Naive thymus-derived CD4-positive, alpha-beta T cell (primary cell): ENCODE data around the gene ZFAND5. TPM values are rescaled to one million over a fixed set of nuclear protein-coding genes. Genes with fewer than 3 reads are reported as not detected.

Experiments used
- ATAC-seq: fragments of 150-1000 bp; cut with Tn5 transposase; 2 replicates; pipeline ENCODE4 v1.10.0; 2021; ENCODE audit warnings: mild to moderate bottlenecking, moderate library complexity
- CTCF ChIA-PET: fragments of 350-600 bp; sonication (Branson Sonifier 250); formaldehyde crosslinking; loops from one replicate; lab custom pipeline; 2021; ENCODE audit warnings: antibody characterized with exemption; lab: Charles Lee
- POLR2A ChIA-PET: fragments of 350-600 bp; sonication (Branson Sonifier 250); formaldehyde crosslinking; loops from one replicate; lab custom pipeline; 2021; ENCODE audit warnings: antibody characterized with exemption, inconsistent platforms; lab: Charles Lee
- DNase-seq, 9 donors: peaks; one replicate each; pipeline versions ENCODE4 v3.0.0 to v3.0.0-alpha.2; 2020 to 2022; ENCODE audit warnings: mixed read lengths in 1 of 9
- H3K27ac ChIP-seq: one replicate; pipeline ENCODE4 v1.7.0; 2013; ENCODE audit warnings: mild to moderate bottlenecking, low read depth, low read length, moderate library complexity
- H3K27me3 ChIP-seq, 2 donors: one replicate each; pipeline ENCODE4 v1.7.0; 2013; ENCODE audit warnings: low read length in 2 of 2, mild to moderate bottlenecking in 2 of 2, moderate library complexity in 2 of 2; ENCODE audit not compliant: control insufficient read depth in 2 of 2, insufficient read depth in 2 of 2
- H3K36me3 ChIP-seq, 3 experiments: 1 replicate in 2 of 3; 2 replicates in 1 of 3; pipeline ENCODE4 v1.7.0; 2013; ENCODE audit warnings: low read length in 3 of 3, mild to moderate bottlenecking in 3 of 3, moderate library complexity in 1 of 3; ENCODE audit not compliant: insufficient read depth in 3 of 3, control insufficient read depth in 2 of 3
- H3K4me1 ChIP-seq, 2 donors: one replicate each; pipeline ENCODE4 v1.7.0; 2013; ENCODE audit warnings: low read length in 2 of 2, mild to moderate bottlenecking in 2 of 2, moderate library complexity in 1 of 2; ENCODE audit not compliant: control insufficient read depth in 2 of 2, insufficient read depth in 2 of 2
- H3K4me3 ChIP-seq: 2 replicates; pipeline ENCODE4 v1.7.0; 2013; ENCODE audit warnings: mild to moderate bottlenecking, low read length
- H3K9me3 ChIP-seq, 3 experiments: 1 replicate in 2 of 3; 2 replicates in 1 of 3; pipeline ENCODE4 v1.7.0; 2013; ENCODE audit warnings: low read length in 3 of 3; ENCODE audit not compliant: control insufficient read depth in 2 of 3
- H3K27ac Mint-ChIP-seq, 9 donors: one replicate each; pipeline ENCODE4 v1.8.0; 2020 to 2022; ENCODE audit warnings: mixed read lengths in 9 of 9, mild to moderate bottlenecking in 8 of 9, moderate library complexity in 5 of 9, inconsistent platforms in 2 of 9
- H3K27me3 Mint-ChIP-seq, 5 donors: one replicate each; pipeline ENCODE4 v1.8.0; 2021 to 2022; ENCODE audit warnings: mixed read lengths in 5 of 5, mild to moderate bottlenecking in 1 of 5
- H3K36me3 Mint-ChIP-seq, 5 donors: one replicate each; pipeline ENCODE4 v1.8.0; 2020 to 2022; ENCODE audit warnings: mixed read lengths in 5 of 5, mild to moderate bottlenecking in 3 of 5, inconsistent platforms in 1 of 5
- H3K4me1 Mint-ChIP-seq, 7 donors: one replicate each; pipeline ENCODE4 v1.8.0; 2020 to 2022; ENCODE audit warnings: mixed read lengths in 7 of 7, mild to moderate bottlenecking in 3 of 7, inconsistent platforms in 1 of 7
- H3K4me3 Mint-ChIP-seq, 10 donors: one replicate each; pipeline ENCODE4 v1.8.0; 2020 to 2022; ENCODE audit warnings: mild to moderate bottlenecking in 10 of 10, mixed read lengths in 10 of 10, moderate library complexity in 6 of 10, inconsistent platforms in 2 of 10
- H3K9me3 Mint-ChIP-seq, 11 donors: one replicate each; pipeline ENCODE4 v1.8.0; 2020 to 2022; ENCODE audit warnings: mixed read lengths in 11 of 11, mild to moderate bottlenecking in 4 of 11, inconsistent platforms in 1 of 11, moderate library complexity in 1 of 11
- intact Hi-C, 2 donors: fragments of 100-400 bp; cut with micrococcal nuclease; formaldehyde crosslinking; loops; one replicate each; pipeline ENCODE4 v1.15.1; 2023
- polyA plus RNA-seq, 2 donors: library from polyadenylated mRNA; unstranded; fragments of 300-500 nt; fragmentation: Illumina TruSeq; gene quantifications; one replicate each; pipeline ENCODE4 v1.2.3, GENCODE V29; 2021
- total RNA-seq, 6 experiments: library from RNA in 5 of 6; stranded (reverse) in 5 of 6; gene quantifications; 1 replicate in 5 of 6; 2 replicates in 1 of 6; pipeline ENCODE4 v1.2.3 and lab custom pipeline; 2021 to 2026

The ZFAND5 gene
- total and polyA plus RNA-seq, 7 experiments from 2014 or later = 57.9 to 466 (median 144) TPM

DNA sequence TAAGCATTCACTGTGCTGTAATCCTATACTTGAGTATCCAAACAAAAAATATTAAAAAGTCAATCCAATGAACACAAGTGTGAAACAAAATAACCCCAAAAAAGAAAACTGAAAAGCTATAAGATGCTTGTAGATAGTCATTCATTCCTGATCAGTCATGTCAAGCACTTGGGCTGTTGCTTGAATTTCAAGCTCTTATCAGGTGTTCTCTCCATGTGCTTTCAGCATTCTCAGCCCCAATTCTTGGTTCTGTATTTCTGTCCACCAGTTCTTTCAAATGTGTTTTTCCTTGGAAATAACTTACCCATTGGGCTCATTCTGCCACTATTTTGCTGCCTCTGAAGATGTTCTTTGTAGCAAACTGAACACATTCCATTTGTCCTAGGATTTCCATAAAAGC, 4.7 kb downstream of the ZFAND5 start:
- Mint-ChIP-seq H3K4me1 (peaks cover 44 to 87% (median 80%) of the 10 kb centered on the region in 7 donors), H3K27ac (peak overlapping the region in 4 of 9 donors; percentile 15 to 64 (median 58)), H3K27me3 (no peaks in the 10 kb centered on the region), H3K4me3 (no peak overlapping the region), H3K9me3 (peaks cover 0 to 2% (median 0%) of the 10 kb centered on the region in 11 donors), H3K36me3 (peaks cover 5 to 38% (median 25%) of the 10 kb centered on the region in 5 donors)
- intact Hi-C loops = loop anchor here (5.0 to 10.0 kb wide), 4 partner anchors 58 to 1948 kb away; partner anchors contain the start of gene KLF9 (in 1 of the 2)
- peaks cover 32 to 35% of the 10 kb centered on the region in 2 donors for H3K4me1 ChIP-seq
- no peak overlapping the region for H3K4me3 ChIP-seq
- DNase-seq (no peak), ATAC-seq (no peak)
- no peaks in the 10 kb centered on the region for H3K27me3 ChIP-seq
- no peaks in the 10 kb centered on the region for H3K9me3 ChIP-seq
- H3K27ac ChIP-seq = peak overlapping the region; percentile 3
- ChIA-PET CTCF (interaction anchor here (0.6 kb wide), 1 partner anchor 87 kb away, joined by 3 read pairs; no protein-coding TSS in a partner anchor), POLR2A (interaction anchor here (0.6 to 1.5 kb wide), 3 partner anchors 164 to 771 kb away, joined by 3 to 4 read pairs (median 3); no protein-coding TSS in a partner anchor)
- peaks cover 0 to 31% (median 4%) of the 10 kb centered on the region in 3 experiments for H3K36me3 ChIP-seq

DNA sequence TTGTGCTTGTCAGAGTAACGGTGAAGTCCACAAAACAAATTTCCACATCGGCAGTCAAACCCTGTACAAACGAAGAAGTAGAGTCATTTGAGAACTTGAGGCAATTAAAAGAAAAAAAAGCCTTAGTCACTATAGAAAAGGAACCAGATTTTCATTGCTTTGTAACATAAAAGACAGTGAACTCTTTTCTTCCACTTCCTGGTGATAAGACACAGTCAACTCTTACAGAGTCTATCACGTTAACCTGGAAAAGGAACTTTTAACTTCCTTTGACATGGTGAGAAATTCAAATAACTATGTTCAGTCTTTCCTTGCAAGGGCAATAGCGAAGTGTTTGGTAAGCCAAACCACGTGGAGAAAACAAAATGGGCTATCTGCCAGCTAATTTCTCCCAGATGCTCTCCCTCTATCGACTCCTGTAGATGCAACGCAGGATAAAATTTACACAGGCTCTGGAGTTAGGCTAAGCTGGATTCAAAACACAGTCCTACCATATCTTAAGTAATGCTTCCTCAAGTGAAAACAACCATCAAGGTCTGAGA, 8.9 kb downstream of the ZFAND5 start:
- ChIA-PET CTCF (interaction anchor here (1.1 kb wide), 1 partner anchor 234 kb away, joined by 3 read pairs; no protein-coding TSS in a partner anchor), POLR2A (interaction anchor here (0.6 to 1.6 kb wide), 2 partner anchors 9 to 75 kb away, joined by 3 to 9 read pairs; partner anchors contain the start of gene ZFAND5)
- no peaks in the 10 kb centered on the region for H3K9me3 Mint-ChIP-seq
- ATAC-seq = peak; percentile 21
- intact Hi-C loops = no loop called here
- no peak for DNase-seq
- H3K27ac Mint-ChIP-seq = peak overlapping the region in 7 of 9 donors; percentile 16 to 87 (median 74)
- H3K4me1 Mint-ChIP-seq = peaks cover 28 to 68% (median 53%) of the 10 kb centered on the region in 7 donors
- no peaks in the 10 kb centered on the region for H3K9me3 ChIP-seq
- H3K4me1 ChIP-seq = peaks cover 9 to 17% of the 10 kb centered on the region in 2 donors
- peaks cover 9 to 57% (median 28%) of the 10 kb centered on the region in 5 donors for H3K36me3 Mint-ChIP-seq
- no peaks in the 10 kb centered on the region for H3K27me3 Mint-ChIP-seq
- H3K4me3 ChIP-seq = no peak overlapping the region
- H3K27ac ChIP-seq = no peak overlapping the region
- H3K36me3 ChIP-seq = peaks cover 0 to 47% (median 13%) of the 10 kb centered on the region in 3 experiments
- H3K4me3 Mint-ChIP-seq = peak overlapping the region in 3 of 10 donors; percentile 22 to 37 (median 22)
- H3K27me3 ChIP-seq = no peaks in the 10 kb centered on the region

GRCh38 chr9:72355153-72355552, 9.9 kb downstream of the ZFAND5 start:
- H3K4me1 Mint-ChIP-seq = peaks cover 21 to 58% (median 50%) of the 10 kb centered on the region in 7 donors
- peaks cover 9 to 55% (median 28%) of the 10 kb centered on the region in 5 donors for H3K36me3 Mint-ChIP-seq
- no peaks in the 10 kb centered on the region for H3K9me3 ChIP-seq
- no peak overlapping the region for H3K4me3 ChIP-seq
- peaks cover 8% of the 10 kb centered on the region in 2 donors for H3K4me1 ChIP-seq
- POLR2A ChIA-PET = interaction anchor here (0.6 kb wide), 1 partner anchor 51 kb away, joined by 4 read pairs; no protein-coding TSS in a partner anchor
- DNase-seq (no peak), ATAC-seq (no peak)
- H3K27me3 ChIP-seq = no peaks in the 10 kb centered on the region
- CTCF ChIA-PET = interaction anchor here (0.9 kb wide), 1 partner anchor 74 kb away, joined by 3 read pairs; no protein-coding TSS in a partner anchor
- no peak overlapping the region for H3K4me3 Mint-ChIP-seq
- no peaks in the 10 kb centered on the region for H3K27me3 Mint-ChIP-seq
- H3K27ac ChIP-seq = no peak overlapping the region
- H3K9me3 Mint-ChIP-seq = no peaks in the 10 kb centered on the region
- peaks cover 0 to 47% (median 13%) of the 10 kb centered on the region in 3 experiments for H3K36me3 ChIP-seq
- H3K27ac Mint-ChIP-seq = peak overlapping the region in 5 of 9 donors; percentile 16 to 76 (median 41)
- intact Hi-C loops = no loop called here

GRCh38 chr9:72354704-72355103, 10.3 kb downstream of the ZFAND5 start:
- Histone ChIP-seq H3K4me1 (peaks cover 5 to 6% of the 10 kb centered on the region in 2 donors), H3K36me3 (peaks cover 0 to 47% (median 13%) of the 10 kb centered on the region in 3 experiments), H3K9me3 (no peaks in the 10 kb centered on the region), H3K27me3 (no peaks in the 10 kb centered on the region), H3K27ac (no peak overlapping the region), H3K4me3 (no peak overlapping the region)
- ATAC-seq = no peak
- no peaks in the 10 kb centered on the region for H3K9me3 Mint-ChIP-seq
- no peaks in the 10 kb centered on the region for H3K27me3 Mint-ChIP-seq
- H3K4me1 Mint-ChIP-seq = peaks cover 19 to 54% (median 46%) of the 10 kb centered on the region in 7 donors
- no peak for DNase-seq
- peak overlapping the region in 1 of 9 donors; percentile 38 for H3K27ac Mint-ChIP-seq
- H3K4me3 Mint-ChIP-seq = no peak overlapping the region
- H3K36me3 Mint-ChIP-seq = peaks cover 9 to 55% (median 28%) of the 10 kb centered on the region in 5 donors
- POLR2A ChIA-PET = interaction anchor here (0.6 kb wide), 1 partner anchor 51 kb away, joined by 4 read pairs; no protein-coding TSS in a partner anchor
- intact Hi-C loops = no loop called here
- CTCF ChIA-PET = interaction anchor here (0.9 kb wide), 1 partner anchor 73 kb away, joined by 3 read pairs; no protein-coding TSS in a partner anchor

- ChIA-PET CTCF (interaction anchor here (0.7 kb wide), 1 partner anchor 12 kb away, joined by 4 read pairs; no protein-coding TSS in a partner anchor), POLR2A (interaction anchor here (0.6 kb wide), 1 partner anchor 149 kb away, joined by 4 read pairs; no protein-coding TSS in a partner anchor)
- peaks cover 13 to 43% (median 36%) of the 10 kb centered on the region in 7 donors for H3K4me1 Mint-ChIP-seq
- no peaks in the 10 kb centered on the region for H3K9me3 Mint-ChIP-seq
- Histone ChIP-seq H3K4me1 (peaks cover 3 to 5% of the 10 kb centered on the region in 2 donors), H3K27me3 (no peaks in the 10 kb centered on the region), H3K36me3 (peaks cover 0 to 46% (median 13%) of the 10 kb centered on the region in 3 experiments), H3K4me3 (no peak overlapping the region), H3K27ac (no peak overlapping the region), H3K9me3 (no peaks in the 10 kb centered on the region)
- intact Hi-C loops = no loop called here
- H3K27me3 Mint-ChIP-seq = no peaks in the 10 kb centered on the region
- H3K36me3 Mint-ChIP-seq = peaks cover 9 to 47% (median 21%) of the 10 kb centered on the region in 5 donors
- peak overlapping the region in 3 of 9 donors; percentile 17 to 82 (median 52) for H3K27ac Mint-ChIP-seq
- no peak for DNase-seq
- H3K4me3 Mint-ChIP-seq = no peak overlapping the region
- peak; percentile 30 for ATAC-seq
Measured at GRCh38 chr9:72353455-72354116, 11.4 kb downstream of the ZFAND5 start.

GRCh38 chr9:72352911-72353388, 12.1 kb downstream of the ZFAND5 start:
- Histone ChIP-seq H3K27ac (no peak overlapping the region), H3K4me1 (peaks cover 0 to 2% of the 10 kb centered on the region in 2 donors), H3K4me3 (no peak overlapping the region), H3K36me3 (peaks cover 0 to 39% (median 13%) of the 10 kb centered on the region in 3 experiments), H3K27me3 (no peaks in the 10 kb centered on the region), H3K9me3 (no peaks in the 10 kb centered on the region)
- ChIA-PET POLR2A (interaction anchor here (0.6 kb wide), 1 partner anchor 149 kb away, joined by 4 read pairs; no protein-coding TSS in a partner anchor), CTCF (interaction anchor here (0.7 kb wide), 1 partner anchor 11 kb away, joined by 4 read pairs; no protein-coding TSS in a partner anchor)
- Mint-ChIP-seq H3K27me3 (no peaks in the 10 kb centered on the region), H3K4me3 (no peak overlapping the region), H3K36me3 (peaks cover 9 to 43% (median 21%) of the 10 kb centered on the region in 5 donors), H3K9me3 (no peaks in the 10 kb centered on the region), H3K27ac (peak overlapping the region in 2 of 9 donors; percentile 43 to 82), H3K4me1 (peaks cover 8 to 36% (median 30%) of the 10 kb centered on the region in 7 donors)
- intact Hi-C loops = no loop called here
- no peak for DNase-seq
- peak; percentile 28 for ATAC-seq
